Brain microvascular endothelial cell (primary cell): ENCODE measurements around the gene FOXP2.

Source experiments
- DNase-seq: peaks from one replicate; pipeline ENCODE4 v3.0.0-alpha.2; 2020
- H3K27ac ChIP-seq: fragments of 250-450 bp; sonication (Bioruptor Pico); 2 replicates; pipeline ENCODE4 v1.5.1; 2020; ENCODE audit warnings: mild to moderate bottlenecking, moderate library complexity
- H3K27me3 ChIP-seq: fragments of 250-450 bp; sonication (Bioruptor Pico); replicated peaks from 2 replicates; pipeline ENCODE4 v1.5.1; 2020; ENCODE audit warnings: mild to moderate bottlenecking
- H3K36me3 ChIP-seq: fragments of 250-450 bp; sonication (Bioruptor Pico); replicated peaks from 2 replicates; pipeline ENCODE4 v1.5.1; 2020; ENCODE audit warnings: mild to moderate bottlenecking
- H3K4me3 ChIP-seq: 2 replicates; pipeline ENCODE4 v1.5.1; 2011; ENCODE audit warnings: low read depth, mild to moderate bottlenecking, control low read depth, low read length, moderate library complexity
- in situ Hi-C: cut with HindIII; loops from 2 replicates; pipeline ENCODE4 v1.10.0; 2017; ENCODE audit warnings: low sequenced_read_pairs, low pct_ligation_motif_present
- TF ChIP-seq, protein P1 (sequence below): IDR thresholded peaks from 2 replicates; pipeline ENCODE4 v1.5.1; 2011; ENCODE audit warnings: low read depth, mild to moderate bottlenecking, moderate library complexity, low read length, control low read depth, inconsistent platforms; ENCODE audit errors: missing control alignments

FOXP2 gene

DNA sequence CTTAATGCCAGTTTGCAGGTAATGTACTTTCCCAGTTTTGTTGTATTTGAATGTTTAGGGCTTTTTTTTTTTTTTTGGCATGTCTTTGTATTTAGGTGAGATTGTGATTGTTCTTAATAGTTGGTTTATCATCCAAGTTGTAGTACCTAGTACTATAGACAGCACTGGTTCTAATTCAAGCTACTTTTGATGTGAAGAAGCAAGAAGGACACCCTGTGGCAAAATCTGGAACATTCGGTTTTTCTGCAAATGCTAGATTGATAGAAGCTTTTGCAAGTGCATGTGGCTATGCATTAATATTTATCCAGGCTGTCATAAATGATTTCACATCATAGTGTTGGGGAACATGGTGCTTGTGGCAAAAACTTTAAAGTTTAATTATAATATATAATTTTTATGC lies 248.9 kb downstream of the FOXP2 start:
- no peak overlapping the region for H3K4me3 ChIP-seq
- H3K36me3 ChIP-seq, result no peaks in the 10 kb centered on the region
- H3K27ac ChIP-seq, result no peak overlapping the region
- in situ Hi-C loops, result no loop called here
- peak; percentile 64 for DNase-seq
- H3K27me3 ChIP-seq, result no peaks in the 10 kb centered on the region
- TF ChIP-seq, protein P1, sequence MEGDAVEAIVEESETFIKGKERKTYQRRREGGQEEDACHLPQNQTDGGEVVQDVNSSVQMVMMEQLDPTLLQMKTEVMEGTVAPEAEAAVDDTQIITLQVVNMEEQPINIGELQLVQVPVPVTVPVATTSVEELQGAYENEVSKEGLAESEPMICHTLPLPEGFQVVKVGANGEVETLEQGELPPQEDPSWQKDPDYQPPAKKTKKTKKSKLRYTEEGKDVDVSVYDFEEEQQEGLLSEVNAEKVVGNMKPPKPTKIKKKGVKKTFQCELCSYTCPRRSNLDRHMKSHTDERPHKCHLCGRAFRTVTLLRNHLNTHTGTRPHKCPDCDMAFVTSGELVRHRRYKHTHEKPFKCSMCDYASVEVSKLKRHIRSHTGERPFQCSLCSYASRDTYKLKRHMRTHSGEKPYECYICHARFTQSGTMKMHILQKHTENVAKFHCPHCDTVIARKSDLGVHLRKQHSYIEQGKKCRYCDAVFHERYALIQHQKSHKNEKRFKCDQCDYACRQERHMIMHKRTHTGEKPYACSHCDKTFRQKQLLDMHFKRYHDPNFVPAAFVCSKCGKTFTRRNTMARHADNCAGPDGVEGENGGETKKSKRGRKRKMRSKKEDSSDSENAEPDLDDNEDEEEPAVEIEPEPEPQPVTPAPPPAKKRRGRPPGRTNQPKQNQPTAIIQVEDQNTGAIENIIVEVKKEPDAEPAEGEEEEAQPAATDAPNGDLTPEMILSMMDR, result peak; percentile 52

DNA sequence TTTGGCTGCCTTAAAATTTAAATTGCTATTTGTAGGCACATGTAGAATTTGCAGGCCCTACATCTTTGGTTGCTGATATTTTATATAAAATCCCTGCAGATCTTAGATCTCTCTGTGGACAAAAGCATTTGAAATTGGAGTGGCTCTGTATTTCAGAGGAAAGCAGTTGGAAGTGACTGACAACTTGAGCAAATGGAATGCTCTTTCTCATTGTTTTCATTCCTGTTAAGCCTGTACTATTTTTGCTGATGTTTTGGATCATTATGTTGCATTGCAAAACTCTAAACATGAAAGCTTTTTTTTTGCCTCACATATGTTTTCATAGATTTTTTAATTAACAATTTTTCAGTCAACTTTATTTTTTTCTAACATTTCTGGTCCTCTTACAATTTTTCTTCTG lies 256.1 kb downstream of the FOXP2 start:
- no peak for DNase-seq
- Histone ChIP-seq H3K4me3 (no peak overlapping the region), H3K27ac (no peak overlapping the region), H3K36me3 (no peaks in the 10 kb centered on the region), H3K27me3 (no peaks in the 10 kb centered on the region)
- TF ChIP-seq, protein P1, result no peak
- in situ Hi-C loops, result no loop called here

DNA sequence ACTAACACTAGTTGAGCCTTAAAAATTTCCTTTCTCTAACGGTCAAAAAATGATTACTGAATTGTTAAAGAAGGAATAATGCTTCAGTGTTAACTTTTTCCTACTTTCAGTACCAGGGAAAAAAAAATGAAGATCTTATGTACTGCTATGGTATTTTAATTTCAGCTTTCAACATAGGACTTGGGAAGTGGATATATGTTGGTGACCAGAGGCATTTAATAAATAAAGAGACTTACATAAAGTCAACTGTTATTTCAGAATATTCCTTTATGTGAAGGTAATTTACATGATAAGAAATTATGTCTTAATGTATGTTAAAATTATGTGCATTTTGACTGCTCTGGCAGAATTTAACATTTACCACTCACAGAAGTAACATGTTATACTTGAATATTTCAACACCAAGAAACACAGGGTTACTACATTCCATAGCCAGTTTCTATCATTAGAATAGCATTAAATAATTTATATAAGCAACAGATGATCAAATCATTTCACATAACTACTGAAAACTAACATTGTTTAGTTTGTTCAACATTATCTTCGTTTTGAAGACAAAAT lies 257.0 kb downstream of the FOXP2 start:
- TF ChIP-seq, protein P1, result no peak
- no peak overlapping the region for H3K4me3 ChIP-seq
- no peaks in the 10 kb centered on the region for H3K27me3 ChIP-seq
- DNase-seq, result no peak
- no peak overlapping the region for H3K27ac ChIP-seq
- H3K36me3 ChIP-seq, result no peaks in the 10 kb centered on the region
- in situ Hi-C loops, result no loop called here

DNA sequence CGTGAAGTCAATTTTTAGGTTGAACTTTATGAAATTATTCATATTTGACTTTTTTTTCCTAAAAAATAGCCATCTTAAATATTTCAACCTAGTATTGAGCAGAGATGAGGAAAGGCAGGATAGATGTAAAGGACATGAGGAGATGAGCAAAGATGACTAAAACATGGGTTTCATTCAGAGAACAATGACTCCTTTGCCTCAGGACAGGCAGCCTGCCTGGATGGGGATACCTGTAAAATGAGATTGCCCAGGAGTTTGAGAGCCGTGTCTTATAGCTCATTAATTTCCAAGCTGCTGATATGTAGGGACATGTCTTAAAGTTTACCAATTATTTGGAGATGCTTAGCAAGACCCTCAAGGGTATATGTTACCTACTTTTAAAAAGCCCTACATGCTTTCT lies 263.5 kb downstream of the FOXP2 start:
- H3K36me3 ChIP-seq, result no peaks in the 10 kb centered on the region
- no peak overlapping the region for H3K4me3 ChIP-seq
- no peaks in the 10 kb centered on the region for H3K27me3 ChIP-seq
- in situ Hi-C loops, result no loop called here
- DNase-seq, result no peak
- no peak overlapping the region for H3K27ac ChIP-seq
- TF ChIP-seq, protein P1, result no peak

DNA sequence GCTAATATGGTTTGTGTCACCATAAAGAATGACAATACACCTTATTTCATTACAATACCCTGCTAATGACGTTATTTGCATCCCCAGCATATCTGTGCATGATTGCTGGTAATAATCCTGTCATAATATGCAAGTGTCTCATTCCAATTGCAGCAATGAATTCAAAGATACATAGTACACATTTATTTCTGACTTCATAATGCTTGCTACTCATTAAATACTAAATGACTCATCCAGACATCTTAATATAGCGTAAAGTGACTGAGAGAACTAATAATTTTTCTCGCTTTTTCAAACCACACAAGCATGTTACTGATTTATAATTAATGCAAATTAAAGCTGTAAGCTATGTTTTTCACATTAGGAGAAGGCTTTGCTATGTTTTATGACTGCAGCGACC lies 272.6 kb downstream of the FOXP2 start:
- no peaks in the 10 kb centered on the region for H3K27me3 ChIP-seq
- H3K4me3 ChIP-seq, result no peak overlapping the region
- in situ Hi-C loops, result no loop called here
- TF ChIP-seq, protein P1, result no peak
- no peaks in the 10 kb centered on the region for H3K36me3 ChIP-seq
- no peak for DNase-seq
- no peak overlapping the region for H3K27ac ChIP-seq

DNA sequence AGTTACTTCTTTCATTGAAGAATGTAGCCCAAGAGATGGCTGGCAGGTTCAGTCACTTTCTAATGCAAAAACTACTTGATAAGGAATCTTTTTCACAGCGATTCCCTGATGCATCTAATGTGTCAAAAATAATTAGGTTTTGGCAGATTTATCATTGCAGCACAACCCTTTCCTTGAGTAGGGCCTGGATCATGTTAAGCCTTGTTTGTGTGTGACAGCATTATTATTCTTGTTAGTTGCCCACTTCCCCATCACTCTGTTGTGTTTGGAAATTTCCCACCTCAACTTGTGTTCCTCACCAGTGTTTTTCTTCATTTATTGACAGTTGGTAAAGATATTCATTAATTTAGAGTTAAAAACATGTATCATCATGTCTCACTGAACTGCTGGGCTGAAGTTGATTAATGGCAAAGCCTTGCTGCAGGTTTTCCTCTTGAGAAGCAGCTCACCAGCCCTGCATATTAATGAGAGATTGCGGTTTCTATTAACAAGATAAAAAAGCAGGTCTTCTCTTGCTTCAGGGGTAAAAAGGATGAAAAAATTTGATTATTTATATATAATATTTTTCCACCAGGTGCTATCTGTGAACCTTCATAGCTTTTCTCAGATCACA lies 273.9 kb downstream of the FOXP2 start:
- in situ Hi-C loops, result no loop called here
- Histone ChIP-seq H3K27ac (no peak overlapping the region), H3K4me3 (no peak overlapping the region), H3K36me3 (no peaks in the 10 kb centered on the region), H3K27me3 (no peaks in the 10 kb centered on the region)
- TF ChIP-seq, protein P1, result no peak
- DNase-seq, result no peak
